GM18498 (cell line): Measurements from ENCODE around the gene HDAC4.
A peak's percentile ranks its signal among the peaks of the same experiment; 100 is the strongest.

Source experiments
- ATAC-seq: cut with Tn5 transposase; IDR thresholded peaks from one replicate; pipeline ENCODE4 v1.9.1; 2021; ENCODE audit warnings: mild to moderate bottlenecking, moderate library complexity; ENCODE audit not compliant: unreplicated experiment

Gene HDAC4

GRCh38 chr2:239271882-239272281, 128.9 kb downstream of the HDAC4 start:
- no peak for ATAC-seq

GRCh38 chr2:239271471-239271870, 129.3 kb downstream of the HDAC4 start:
- no peak for ATAC-seq

DNA sequence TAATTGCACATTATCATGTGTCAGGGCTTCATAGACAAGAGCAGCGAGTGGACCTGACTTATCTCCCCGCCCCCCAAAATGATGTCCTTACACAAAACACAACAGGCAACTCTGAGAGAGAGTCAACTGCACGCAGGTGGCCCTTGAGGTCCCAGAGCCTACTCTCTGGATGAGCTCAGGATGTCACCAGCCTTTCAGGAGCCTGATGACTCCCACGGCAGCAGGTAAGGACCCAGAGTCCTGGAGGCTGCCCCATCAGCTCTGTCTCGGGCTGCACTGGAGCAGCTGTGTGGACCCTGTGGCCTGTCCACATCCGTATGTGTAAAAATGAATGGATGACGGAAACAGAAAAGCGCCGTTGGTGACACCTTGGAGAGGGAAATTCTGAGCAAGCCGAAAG, 130.9 kb downstream of the HDAC4 start:
- no peak for ATAC-seq

- no peak for ATAC-seq
Measured at GRCh38 chr2:239269173-239269885, 131.5 kb downstream of the HDAC4 start.

DNA sequence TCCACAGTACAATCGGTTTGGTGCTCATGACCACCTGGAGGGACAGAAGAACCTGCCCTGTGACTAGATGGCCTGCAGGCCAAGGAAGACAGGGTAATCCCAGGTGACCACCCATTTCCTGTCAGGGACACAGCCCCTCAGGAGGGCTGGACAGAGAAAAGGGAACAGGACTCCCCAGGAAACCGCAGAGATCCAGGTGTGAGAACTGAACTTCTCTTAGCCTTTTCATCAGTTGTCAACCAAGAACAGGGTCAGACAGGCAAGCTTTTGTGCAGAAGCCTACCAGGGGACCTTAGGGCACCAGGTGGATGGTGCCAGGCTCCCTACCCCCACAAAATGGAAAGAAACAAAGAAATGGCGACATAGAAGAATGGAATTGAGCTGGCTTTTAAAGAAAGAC, 132.3 kb downstream of the HDAC4 start:
- ATAC-seq, result no peak

GRCh38 chr2:239268082-239268481, 132.7 kb downstream of the HDAC4 start:
- ATAC-seq, result no peak

DNA sequence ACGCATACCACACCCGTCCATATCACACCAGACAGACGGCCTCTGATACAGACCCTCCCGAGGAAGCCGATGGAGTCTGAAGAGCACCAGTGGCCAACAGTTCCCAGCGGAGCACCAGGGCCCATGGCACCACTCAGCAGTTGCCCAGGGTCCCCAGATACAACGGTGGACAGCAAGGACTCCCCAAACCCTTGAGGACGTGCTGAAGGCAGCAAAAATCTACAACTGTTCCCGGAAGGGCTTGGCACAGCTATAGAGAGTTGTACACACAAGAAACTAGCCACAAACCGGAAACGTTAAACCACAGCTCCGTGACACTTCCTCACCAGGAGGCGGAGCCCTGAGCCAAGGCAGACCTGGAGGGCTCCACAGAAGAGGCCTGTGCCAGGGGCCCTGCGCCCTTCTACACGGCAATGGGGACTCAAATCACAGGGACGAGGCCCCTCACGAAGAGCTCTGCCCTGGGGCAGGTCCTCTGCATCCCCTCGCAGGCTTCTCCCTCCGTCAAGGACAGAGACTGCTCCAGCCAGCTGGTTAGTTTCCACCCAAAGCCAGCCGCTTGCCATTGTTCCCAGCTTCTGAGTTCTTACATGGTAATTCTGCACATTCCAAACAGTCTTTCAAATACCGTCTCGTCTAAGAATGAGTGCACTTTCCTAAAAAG, 133.4 kb downstream of the HDAC4 start:
- peak; percentile 94 for ATAC-seq

- ATAC-seq, result peak; percentile 11
Measured at GRCh38 chr2:239266779-239267287, 134.0 kb downstream of the HDAC4 start.

GRCh38 chr2:239266434-239266766, 134.4 kb downstream of the HDAC4 start:
- ATAC-seq, result no peak

DNA sequence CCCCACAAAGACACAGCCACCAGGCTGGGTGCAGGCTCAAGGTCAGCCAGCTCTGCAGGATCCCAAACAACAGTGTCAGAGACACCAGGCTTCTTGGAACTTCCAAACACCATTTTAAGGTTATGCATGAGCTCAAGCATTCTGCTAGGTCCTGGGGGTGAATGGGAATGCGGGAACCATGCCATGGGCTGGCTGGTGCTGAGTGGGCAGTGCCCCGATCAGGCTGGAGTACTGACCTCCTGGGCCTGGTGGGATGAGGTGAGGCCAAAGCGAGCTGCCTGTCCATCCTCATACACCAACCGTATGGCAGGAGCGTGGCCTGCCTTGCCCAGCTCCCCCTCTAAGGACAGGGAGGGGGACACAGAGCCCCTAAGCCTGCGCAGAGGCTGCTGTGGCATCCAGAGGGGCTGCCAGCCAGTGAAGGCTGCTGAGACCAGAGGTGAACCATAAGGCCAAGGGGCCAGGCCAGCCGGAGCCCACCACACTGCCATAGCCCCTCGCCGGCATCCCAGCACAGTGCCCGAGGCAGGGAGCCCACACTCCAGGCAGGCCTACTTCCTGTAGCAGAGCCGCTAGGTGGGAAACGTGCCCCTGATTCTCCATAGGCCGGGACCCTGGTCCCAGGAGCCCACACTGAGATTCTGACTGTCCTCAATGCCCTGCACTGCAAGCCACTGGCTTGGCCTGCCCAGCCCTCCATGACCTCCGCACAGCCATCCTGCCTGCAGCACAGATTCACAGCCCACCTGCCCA, 135.0 kb downstream of the HDAC4 start:
- no peak for ATAC-seq

- no peak for ATAC-seq
Measured at GRCh38 chr2:239264838-239265651, 135.8 kb downstream of the HDAC4 start.

DNA sequence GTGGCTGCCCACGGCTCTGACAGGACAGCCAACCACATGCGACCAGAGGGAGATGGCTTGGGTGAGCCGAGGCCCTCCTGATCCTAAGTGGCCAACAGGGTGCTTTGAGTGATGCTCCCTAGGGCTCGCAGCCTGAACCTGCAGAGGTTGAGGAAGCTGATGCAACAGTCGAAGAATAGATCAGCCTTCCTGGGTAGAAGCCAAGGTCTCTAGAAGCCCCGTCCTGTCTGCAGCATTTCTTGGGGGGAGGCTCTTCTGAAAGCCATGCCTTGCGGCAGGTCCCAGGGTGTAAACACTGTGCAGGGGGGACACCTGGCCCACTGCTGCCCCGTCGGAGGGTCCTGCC, 136.4 kb downstream of the HDAC4 start:
- no peak for ATAC-seq

DNA sequence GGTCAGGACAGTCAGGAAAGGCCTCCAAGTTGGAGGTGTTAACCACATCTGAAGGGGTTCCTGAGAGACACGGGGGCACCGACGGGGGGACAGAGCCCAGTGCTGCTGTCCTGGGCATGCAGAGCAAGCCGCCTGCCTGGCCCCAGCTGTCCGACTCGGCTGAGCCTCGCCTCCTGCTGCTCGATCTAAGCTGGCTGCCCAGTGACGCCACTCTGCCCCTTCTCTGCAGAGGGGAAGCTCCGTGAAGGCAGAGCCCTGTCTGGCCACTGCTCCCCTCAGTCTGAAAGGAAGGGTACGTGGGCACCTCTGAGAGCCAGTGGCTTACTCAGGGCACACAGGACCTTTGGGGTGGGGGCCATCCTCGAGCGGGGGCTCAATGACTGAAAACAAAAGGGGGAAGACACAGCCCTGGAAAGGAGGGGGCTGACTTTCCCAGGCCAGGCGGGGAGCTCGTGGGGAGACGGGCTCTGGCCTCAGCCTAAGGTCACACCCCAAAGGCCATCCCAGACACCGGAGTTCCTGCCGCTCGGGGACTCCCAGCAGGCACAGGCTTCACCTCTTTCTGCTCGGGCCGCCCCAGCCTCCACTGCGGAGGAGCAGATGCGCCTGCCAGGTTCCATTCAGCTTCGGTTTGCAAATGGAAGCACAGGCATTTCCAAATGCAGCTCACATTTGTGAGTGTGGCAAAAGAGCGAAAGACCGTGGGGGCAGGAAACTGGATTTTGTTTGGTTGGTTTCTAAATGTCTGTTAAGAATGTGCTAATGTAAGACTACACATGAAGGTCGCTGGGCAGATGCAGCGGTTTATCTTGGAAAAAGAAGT, 136.9 kb downstream of the HDAC4 start:
- ATAC-seq, result no peak

DNA sequence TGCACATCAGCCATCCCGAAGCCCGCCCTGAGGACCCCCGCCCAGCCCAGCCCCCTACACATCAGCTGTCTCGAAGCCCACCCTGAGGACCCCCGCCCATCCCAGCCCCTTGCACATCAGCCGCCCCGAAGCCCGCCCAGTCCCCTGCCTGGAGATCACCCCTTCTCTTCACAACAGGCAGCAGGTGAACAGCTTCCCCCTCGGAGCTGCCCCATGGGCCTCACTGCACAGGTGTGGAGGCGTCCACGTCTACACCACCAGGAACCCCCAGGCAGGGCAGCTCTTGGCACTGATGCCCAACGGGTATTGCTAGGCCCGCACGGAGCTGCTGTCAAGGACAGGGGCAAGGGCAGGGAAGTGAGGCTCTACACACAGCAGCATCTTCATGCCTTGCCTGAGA, 137.6 kb downstream of the HDAC4 start:
- ATAC-seq, result no peak

DNA sequence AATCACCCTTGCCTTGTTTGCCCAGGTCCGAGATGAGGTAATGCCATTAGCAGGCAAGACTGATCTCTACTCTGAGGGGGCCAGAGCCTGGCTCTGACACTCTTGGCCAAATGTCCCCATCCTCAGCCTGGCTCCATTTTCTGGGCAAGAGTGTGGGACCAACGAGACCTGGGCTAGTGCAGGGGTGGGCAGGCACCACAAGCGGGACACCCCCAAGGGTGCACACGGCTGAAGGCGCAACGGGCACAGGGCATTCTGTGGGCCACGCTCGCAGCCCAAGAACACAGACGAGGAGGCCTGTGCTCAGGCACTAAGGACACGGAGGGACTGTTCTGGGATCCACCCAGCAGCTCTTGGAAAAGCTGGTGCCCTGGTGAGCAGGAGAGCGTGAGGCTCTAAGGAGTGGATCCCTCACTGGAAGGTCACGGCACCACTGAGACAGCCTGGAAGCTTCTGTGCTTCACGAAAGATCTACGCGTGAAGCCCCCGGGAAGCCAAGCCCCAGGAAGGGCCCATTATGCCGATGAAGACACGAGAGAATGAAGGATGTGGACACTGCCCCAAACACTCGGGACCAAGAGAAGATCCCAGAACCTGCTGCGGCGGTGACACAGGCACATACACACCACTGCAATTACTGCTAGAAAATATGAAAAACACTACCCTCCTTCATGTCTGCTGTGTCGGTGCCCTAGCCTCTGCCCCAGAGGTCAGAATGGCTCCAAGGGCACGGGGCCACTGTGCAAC, 138.2 kb downstream of the HDAC4 start:
- ATAC-seq, result no peak

DNA sequence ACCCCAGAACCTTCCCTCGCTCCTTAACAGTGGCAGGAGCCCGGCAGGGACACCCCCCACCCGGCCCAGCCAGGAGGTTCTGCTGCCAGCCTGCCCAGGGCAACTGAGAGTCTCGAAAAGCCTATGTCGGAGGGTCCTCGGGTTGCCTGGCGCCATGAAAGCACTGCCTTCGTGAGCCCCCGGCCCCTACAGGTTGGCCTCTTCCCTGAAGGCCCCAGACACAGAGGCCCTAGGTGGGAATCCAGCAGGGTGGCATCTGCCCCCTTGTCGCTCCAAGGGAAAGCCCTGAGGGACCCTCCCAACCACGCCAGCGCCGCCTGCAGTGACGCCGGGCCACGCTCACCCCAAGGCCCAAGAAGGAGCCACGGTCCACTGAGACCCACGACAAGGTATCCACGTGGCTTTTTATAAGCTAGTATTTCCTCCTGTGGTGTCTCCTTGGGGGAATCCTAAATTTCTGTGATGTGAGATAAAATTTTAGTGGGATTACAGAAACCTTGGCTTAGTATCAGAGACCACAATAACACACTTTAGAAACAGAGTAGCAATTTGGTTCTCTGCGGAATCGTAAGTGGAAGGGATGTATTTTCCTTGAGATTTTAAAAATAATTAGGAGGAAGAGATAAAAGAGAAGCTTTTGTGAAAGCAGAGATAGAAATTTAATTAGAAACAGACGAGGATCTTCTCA, 138.9 kb downstream of the HDAC4 start:
- ATAC-seq, result no peak

- no peak for ATAC-seq
Measured at GRCh38 chr2:239261356-239261755, 139.5 kb downstream of the HDAC4 start.

DNA sequence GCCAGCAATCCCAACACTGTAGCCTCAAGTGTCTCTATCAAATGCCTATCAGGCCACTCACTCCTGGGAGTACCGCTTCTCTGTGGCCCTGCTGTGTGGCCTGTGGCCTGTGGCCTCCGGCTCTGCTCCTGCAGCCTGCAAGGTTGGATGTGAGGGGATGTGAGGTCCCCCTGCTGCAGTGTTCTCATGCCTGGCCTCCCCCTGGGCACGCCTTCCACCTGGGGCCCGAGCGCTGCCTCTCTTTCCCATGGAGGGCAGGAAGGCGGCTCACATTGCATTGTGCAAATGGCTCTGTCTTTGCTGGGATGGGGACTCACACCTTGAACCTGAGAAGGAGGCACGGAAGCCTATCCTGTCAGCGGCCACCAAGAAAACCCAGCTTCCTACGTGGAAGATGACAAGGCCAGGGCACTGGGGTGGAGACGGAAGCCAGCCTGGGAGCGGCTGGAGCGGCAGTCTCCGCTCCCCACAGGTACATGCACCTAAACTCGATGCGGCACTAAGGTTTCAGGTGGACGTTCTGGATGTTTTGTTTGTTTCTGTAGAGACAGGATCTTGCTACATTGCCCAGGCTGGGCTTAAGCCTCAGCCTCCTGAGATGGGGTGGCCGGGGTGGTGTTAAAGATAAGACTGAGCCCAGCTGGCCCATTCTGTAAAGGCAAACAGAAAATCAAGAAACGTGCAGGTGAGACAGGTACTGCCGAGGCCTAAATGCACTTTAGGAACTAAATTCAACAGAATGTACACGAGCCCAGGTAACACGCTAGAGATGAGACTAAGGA, 140.1 kb downstream of the HDAC4 start:
- no peak for ATAC-seq
